Peyer's patch (tissue), 4 donors: Measurements from ENCODE around the gene ZBTB20. TPM values are rescaled to one million over a fixed set of nuclear protein-coding genes. Genes with fewer than 3 reads are reported as not detected.
A peak's percentile ranks its signal among the peaks of the same experiment; 100 is the strongest.

ENCODE experiments used
- DNase-seq, 3 donors: peaks; one replicate each; pipeline ENCODE4 v3.0.0-alpha.2; 2017 to 2019
- H3K27ac ChIP-seq, 4 donors: fragments of 200-600 bp; sonication (generic); one replicate each; pipeline ENCODE4 v1.5.1; 2016 to 2019
- H3K27me3 ChIP-seq, 2 donors: fragments of 200-600 bp; sonication (generic); one replicate each; pipeline ENCODE4 v1.5.1; 2019
- H3K36me3 ChIP-seq, 3 donors: fragments of 200-600 bp; sonication (generic); one replicate each; pipeline ENCODE4 v1.5.1; 2016 to 2019
- H3K4me1 ChIP-seq, 4 donors: fragments of 200-600 bp; sonication (generic); one replicate each; pipeline ENCODE4 v1.5.1; 2016 to 2019
- H3K4me3 ChIP-seq, 4 donors: fragments of 200-600 bp; sonication (generic); 1 replicate in 3 of 4; 2 replicates in 1 of 4; pipeline ENCODE4 v1.5.1; 2016 to 2019; ENCODE audit warnings: mild to moderate bottlenecking in 1 of 4
- H3K9me3 ChIP-seq, 4 donors: fragments of 200-600 bp; sonication (generic); one replicate each; pipeline ENCODE4 v1.5.1; 2016 to 2019; ENCODE audit warnings: mild to moderate bottlenecking in 1 of 4
- CTCF ChIP-seq, 6 experiments: fragments of 450-650 bp in 4 of 6; fragments of 200-600 bp in 2 of 6; sonication (generic) in 1 of 6; IDR thresholded peaks; one replicate each; pipeline ENCODE4 v1.5.1; 2017 to 2019; ENCODE audit warnings: antibody characterized with exemption in 6 of 6, mild to moderate bottlenecking in 3 of 6, moderate library complexity in 1 of 6
- POLR2A ChIP-seq, 2 donors: fragments of 450-650 bp; IDR thresholded peaks; one replicate each; pipeline ENCODE4 v1.5.1; 2017; ENCODE audit warnings: antibody characterized with exemption in 2 of 2, mild to moderate bottlenecking in 2 of 2, moderate library complexity in 2 of 2
- total RNA-seq, 4 donors: library from RNA; depleted of rRNA; stranded (reverse); fragments of >200 nt; gene quantifications; one replicate each; pipeline ENCODE4 v1.1.0, GENCODE V29; 2016

Gene ZBTB20
- total RNA-seq, 4 donors from 2014 or later = 19.6 to 135 (median 57.2) TPM

DNA sequence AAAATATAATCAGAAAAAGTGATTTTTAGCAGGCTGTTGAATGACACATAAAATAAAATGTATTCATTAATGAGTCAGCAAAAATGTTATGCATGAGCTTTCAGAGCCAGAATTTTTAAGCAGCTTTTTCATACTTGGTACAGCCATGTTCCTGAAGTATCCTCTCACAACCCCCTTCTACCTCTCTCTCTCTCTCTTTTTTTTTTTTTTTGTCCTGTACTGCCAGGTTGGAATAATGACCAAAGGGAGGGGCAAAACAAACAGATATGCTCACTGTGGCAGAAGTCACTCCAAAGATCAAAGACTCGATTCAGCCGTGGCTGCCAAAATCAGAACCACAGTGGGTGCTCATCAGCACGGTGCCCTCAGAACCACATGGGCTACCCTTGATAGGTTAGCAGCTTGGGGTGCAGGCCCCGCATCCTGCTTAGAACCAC, 383.0 kb downstream of the ZBTB20 start:
- no peaks in the 10 kb centered on the region for H3K27me3 ChIP-seq
- no peak overlapping the region for H3K27ac ChIP-seq
- H3K4me3 ChIP-seq = no peak overlapping the region
- peak in 2 of 3 donors; percentile 48 to 49 for DNase-seq
- no peaks in the 10 kb centered on the region for H3K9me3 ChIP-seq
- no peaks in the 10 kb centered on the region for H3K36me3 ChIP-seq
- H3K4me1 ChIP-seq = peaks cover 0 to 9% (median 0%) of the 10 kb centered on the region in 4 donors
- TF ChIP-seq CTCF (IDR thresholded peaks at IDR 0.05) = no peak
- no peak for TF ChIP-seq POLR2A (IDR thresholded peaks at IDR 0.05)

DNA sequence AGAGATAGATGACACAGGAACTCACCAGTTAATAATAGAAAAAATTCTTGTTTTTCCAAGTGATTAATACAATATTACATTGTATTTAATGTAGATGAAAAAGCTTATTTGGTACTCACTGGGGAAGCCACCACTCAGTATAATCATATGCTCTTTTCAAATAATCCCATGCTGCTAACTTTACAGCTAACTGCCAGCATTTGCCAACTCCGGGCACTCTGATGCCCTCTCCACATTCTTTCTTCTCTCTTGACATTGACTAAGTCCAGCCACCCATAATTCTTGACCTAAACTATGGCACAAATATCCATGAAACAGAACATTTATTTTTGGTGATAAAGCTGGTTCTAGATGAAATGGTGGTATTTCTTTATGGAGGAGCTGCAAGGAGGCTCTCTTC, 384.9 kb downstream of the ZBTB20 start:
- DNase-seq = no peak
- peaks cover 0 to 14% (median 0%) of the 10 kb centered on the region in 4 donors for H3K4me1 ChIP-seq
- no peak overlapping the region for H3K4me3 ChIP-seq
- H3K27me3 ChIP-seq = no peaks in the 10 kb centered on the region
- no peaks in the 10 kb centered on the region for H3K36me3 ChIP-seq
- H3K27ac ChIP-seq = no peak overlapping the region
- no peaks in the 10 kb centered on the region for H3K9me3 ChIP-seq
- no peak for TF ChIP-seq POLR2A (IDR thresholded peaks at IDR 0.05)
- no peak for TF ChIP-seq CTCF (IDR thresholded peaks at IDR 0.05)

- DNase-seq = no peak
- H3K27me3 ChIP-seq = no peaks in the 10 kb centered on the region
- H3K4me1 ChIP-seq = peaks cover 0 to 14% (median 0%) of the 10 kb centered on the region in 4 donors
- no peaks in the 10 kb centered on the region for H3K36me3 ChIP-seq
- no peak overlapping the region for H3K27ac ChIP-seq
- H3K9me3 ChIP-seq = no peaks in the 10 kb centered on the region
- TF ChIP-seq CTCF (IDR thresholded peaks at IDR 0.05) (no peak), POLR2A (IDR thresholded peaks at IDR 0.05) (no peak)
- no peak overlapping the region for H3K4me3 ChIP-seq
Measured at GRCh38 chr3:114760679-114761078, 386.4 kb downstream of the ZBTB20 start.

- no peak for DNase-seq
- no peak for TF ChIP-seq CTCF (IDR thresholded peaks at IDR 0.05)
- TF ChIP-seq POLR2A (IDR thresholded peaks at IDR 0.05) = no peak
- Histone ChIP-seq H3K4me3 (peak overlapping the region in 2 of 4 donors; percentile 33 to 43), H3K9me3 (no peaks in the 10 kb centered on the region), H3K27me3 (no peaks in the 10 kb centered on the region), H3K4me1 (peaks cover 0 to 10% (median 0%) of the 10 kb centered on the region in 4 donors), H3K36me3 (no peaks in the 10 kb centered on the region), H3K27ac (peak overlapping the region in 3 of 4 donors; percentile 17 to 43 (median 41))
Measured at GRCh38 chr3:114758831-114759699, 388.0 kb downstream of the ZBTB20 start.

DNA sequence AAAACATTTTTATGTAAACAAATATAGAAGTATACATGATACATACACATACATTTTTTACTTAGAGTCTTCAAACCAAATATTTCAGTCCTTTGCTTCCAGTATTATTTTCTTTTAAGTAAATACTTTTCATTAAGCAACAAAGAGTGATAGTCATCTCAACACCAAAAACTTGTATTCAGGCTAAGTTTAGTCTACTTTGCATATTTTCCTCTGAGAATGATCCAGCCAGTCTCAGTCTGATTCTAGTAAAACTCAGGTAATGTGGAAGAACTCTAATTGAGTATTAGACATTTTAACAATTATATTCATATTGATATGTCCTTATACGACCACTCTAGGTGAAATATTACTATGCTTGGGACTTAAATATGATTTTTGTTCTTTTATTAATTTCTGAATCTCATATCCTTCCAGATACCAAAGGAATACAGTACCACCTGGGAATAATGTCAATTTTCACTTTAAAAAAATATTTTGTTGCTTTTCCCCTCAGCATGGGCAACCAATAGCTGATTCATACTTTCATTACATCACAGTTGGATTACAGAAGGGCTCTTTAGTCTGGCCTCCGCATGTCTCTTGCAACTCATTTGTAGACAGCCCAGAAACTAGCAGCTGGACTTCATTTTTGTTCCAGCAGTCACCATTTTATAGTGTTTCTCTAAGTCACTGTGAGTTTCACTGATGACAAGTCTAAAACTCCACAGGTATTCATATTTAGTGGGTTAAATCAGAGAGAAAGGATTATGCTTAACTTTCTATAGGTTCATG, 390.4 kb downstream of the ZBTB20 start:
- Histone ChIP-seq H3K27me3 (no peaks in the 10 kb centered on the region), H3K4me1 (peaks cover 0 to 8% (median 0%) of the 10 kb centered on the region in 4 donors), H3K9me3 (no peaks in the 10 kb centered on the region), H3K36me3 (no peaks in the 10 kb centered on the region), H3K27ac (no peak overlapping the region), H3K4me3 (no peak overlapping the region)
- no peak for TF ChIP-seq CTCF (IDR thresholded peaks at IDR 0.05)
- TF ChIP-seq POLR2A (IDR thresholded peaks at IDR 0.05) = no peak
- no peak for DNase-seq
